ENCODE measurements around the gene IL1RAPL2.

The IL1RAPL2 gene

GRCh38 chrX:105315248-105315647 lies 749.2 kb downstream of the IL1RAPL2 start:
- Histone ChIP-seq H3K4me2 (ENCODE audit: low read depth, low read length, poor library complexity, severe bottlenecking) (no peak overlapping the region), H3K9ac (ENCODE audit: low read length) (no peak overlapping the region)

DNA sequence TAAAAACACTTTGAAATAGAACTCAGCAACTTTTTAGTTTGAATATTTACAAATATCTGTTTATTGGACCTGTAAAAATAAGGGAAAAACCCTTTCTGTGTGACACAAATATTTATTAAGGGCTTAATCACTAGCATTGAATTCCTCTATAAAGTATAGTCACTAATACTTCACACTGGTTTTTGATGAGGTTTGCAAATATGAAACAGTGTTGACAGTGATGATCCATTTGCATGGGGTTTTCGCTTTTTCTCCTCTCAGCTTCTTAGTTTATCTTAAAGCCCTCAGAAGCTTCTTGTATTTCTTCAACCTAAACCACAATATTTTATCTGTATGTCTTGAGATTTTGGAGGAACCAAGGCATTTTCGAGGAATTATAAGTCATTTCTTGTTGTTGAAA lies 751.1 kb downstream of the IL1RAPL2 start:
- Histone ChIP-seq H3K36me3 (ENCODE audit: low read length) (no peaks in the 10 kb centered on the region), H3K4me3 (ENCODE audit: insufficient read depth, low read length, poor library complexity, severe bottlenecking) (no peak overlapping the region), H3K9me2 (replicated peaks; ENCODE audit: insufficient read depth, low read length) (no peaks in the 10 kb centered on the region), H3K27ac (ENCODE audit: low read depth, low read length) (no peak overlapping the region), H3K27me3 (ENCODE audit: low read length) (no peaks in the 10 kb centered on the region), H3F3A (ENCODE audit: insufficient read depth) (no peaks in the 10 kb centered on the region), H4K20me1 (ENCODE audit: low read depth, low read length) (no peaks in the 10 kb centered on the region), H3K4me2 (ENCODE audit: low read depth, low read length, poor library complexity, severe bottlenecking) (no peak overlapping the region), H3K9me3 (ENCODE audit: insufficient read depth, low read length) (no peaks in the 10 kb centered on the region), H3K79me2 (ENCODE audit: insufficient read depth, low read length) (no peaks in the 10 kb centered on the region), H2AFZ (ENCODE audit: low read depth, low read length, severe bottlenecking) (no peak overlapping the region), H3K9ac (ENCODE audit: low read length) (no peak overlapping the region)
- TF ChIP-seq EZH2phosphoT487 (conservative IDR thresholded peaks at IDR 0.05; ENCODE audit: low read length) (no peak), CTCF (IDR thresholded peaks at IDR 0.05; ENCODE audit: insufficient read depth, low read length, poor library complexity, severe bottlenecking) (no peak)

More at GRCh38 chrX:105315248-105315647, 749.2 kb downstream of the IL1RAPL2 start:
- TF ChIP-seq EZH2phosphoT487 (conservative IDR thresholded peaks at IDR 0.05; ENCODE audit: low read length) (no peak), CTCF (IDR thresholded peaks at IDR 0.05; ENCODE audit: insufficient read depth, low read length, poor library complexity, severe bottlenecking) (no peak)
- no peak overlapping the region for H3K4me3 ChIP-seq (ENCODE audit: insufficient read depth, low read length, poor library complexity, severe bottlenecking)
- no peaks in the 10 kb centered on the region for H3K9me2 ChIP-seq (replicated peaks; ENCODE audit: insufficient read depth, low read length)
- no peaks in the 10 kb centered on the region for H4K20me1 ChIP-seq (ENCODE audit: low read depth, low read length)
- H3F3A ChIP-seq (ENCODE audit: insufficient read depth): no peaks in the 10 kb centered on the region
- no peaks in the 10 kb centered on the region for H3K79me2 ChIP-seq (ENCODE audit: insufficient read depth, low read length)
- no peaks in the 10 kb centered on the region for H3K27me3 ChIP-seq (ENCODE audit: low read length)
- no peak overlapping the region for H3K27ac ChIP-seq (ENCODE audit: low read depth, low read length)
- no peak overlapping the region for H2AFZ ChIP-seq (ENCODE audit: low read depth, low read length, severe bottlenecking)
- H3K36me3 ChIP-seq (ENCODE audit: low read length): no peaks in the 10 kb centered on the region
- no peaks in the 10 kb centered on the region for H3K9me3 ChIP-seq (ENCODE audit: insufficient read depth, low read length)

- Histone ChIP-seq H3K9me3 (ENCODE audit: insufficient read depth, low read length) (no peaks in the 10 kb centered on the region), H2AFZ (ENCODE audit: low read depth, low read length, severe bottlenecking) (no peak overlapping the region), H3F3A (ENCODE audit: insufficient read depth) (no peaks in the 10 kb centered on the region), H4K20me1 (ENCODE audit: low read depth, low read length) (no peaks in the 10 kb centered on the region), H3K9ac (ENCODE audit: low read length) (no peak overlapping the region), H3K4me2 (ENCODE audit: low read depth, low read length, poor library complexity, severe bottlenecking) (no peak overlapping the region), H3K27ac (ENCODE audit: low read depth, low read length) (no peak overlapping the region), H3K9me2 (replicated peaks; ENCODE audit: insufficient read depth, low read length) (no peaks in the 10 kb centered on the region), H3K27me3 (ENCODE audit: low read length) (no peaks in the 10 kb centered on the region), H3K4me3 (ENCODE audit: insufficient read depth, low read length, poor library complexity, severe bottlenecking) (no peak overlapping the region), H3K36me3 (ENCODE audit: low read length) (no peaks in the 10 kb centered on the region), H3K79me2 (ENCODE audit: insufficient read depth, low read length) (no peaks in the 10 kb centered on the region)
- TF ChIP-seq CTCF (IDR thresholded peaks at IDR 0.05; ENCODE audit: insufficient read depth, low read length, poor library complexity, severe bottlenecking) (no peak), EZH2phosphoT487 (conservative IDR thresholded peaks at IDR 0.05; ENCODE audit: low read length) (no peak)
Observed at GRCh38 chrX:105323928-105324327, 757.9 kb downstream of the IL1RAPL2 start.

Measured in SU-DHL-6 (cell line).